SH-SY5Y (cell line): ENCODE data around the gene SEMA4D.

Experiments
- GATA2 ChIP-seq: IDR thresholded peaks from 2 replicates; pipeline ENCODE4 v1.6.1; 2011; ENCODE audit warnings: mild to moderate bottlenecking, low read depth, low read length
- GATA3 ChIP-seq: IDR thresholded peaks from 2 replicates; pipeline ENCODE4 v1.6.1; 2011; ENCODE audit warnings: low read depth, mild to moderate bottlenecking, low read length, moderate library complexity

- TF ChIP-seq GATA2, result no peak
- TF ChIP-seq GATA3, result no peak
These were observed 118.3 kb downstream of the SEMA4D start for GRCh38 chr9:89379508-89380115.
